Glutamatergic neuron (in vitro differentiated cells): ENCODE measurements around the gene CFAP74. TPM values are rescaled to one million over a fixed set of nuclear protein-coding genes. Genes with fewer than 3 reads are reported as not detected.
A peak's percentile ranks its signal among the peaks of the same experiment; 100 is the strongest.
"Not testable (repeated sequence)": the region's sequence is repeated elsewhere in the genome, so short reads cannot be mapped to it uniquely, and the experiment has no call there.

ENCODE experiments used
- DNase-seq: peaks from one replicate; pipeline ENCODE4 v3.0.0; 2022
- H3K27ac Mint-ChIP-seq: one replicate; pipeline ENCODE4 v1.8.0; 2020; ENCODE audit warnings: mild to moderate bottlenecking, mixed read lengths, inconsistent platforms; ENCODE audit not compliant: unreplicated experiment
- H3K27me3 Mint-ChIP-seq: one replicate; pipeline ENCODE4 v1.8.0; 2020; ENCODE audit warnings: mild to moderate bottlenecking, moderate library complexity, mixed read lengths, inconsistent platforms; ENCODE audit not compliant: unreplicated experiment
- H3K36me3 Mint-ChIP-seq: one replicate; pipeline ENCODE4 v1.8.0; 2020; ENCODE audit warnings: mild to moderate bottlenecking, mixed read lengths, inconsistent platforms; ENCODE audit not compliant: unreplicated experiment
- H3K4me1 Mint-ChIP-seq: one replicate; pipeline ENCODE4 v1.8.0; 2020; ENCODE audit warnings: mild to moderate bottlenecking, low read depth, mixed read lengths, inconsistent platforms; ENCODE audit not compliant: unreplicated experiment
- H3K4me3 Mint-ChIP-seq: one replicate; pipeline ENCODE4 v1.8.0; 2020; ENCODE audit warnings: mild to moderate bottlenecking, mixed read lengths, inconsistent platforms; ENCODE audit not compliant: unreplicated experiment
- H3K9me3 Mint-ChIP-seq: one replicate; pipeline ENCODE4 v1.8.0; 2020; ENCODE audit warnings: mild to moderate bottlenecking, moderate library complexity, mixed read lengths, inconsistent platforms; ENCODE audit not compliant: unreplicated experiment
- CTCF ChIP-seq: fragments of 200-600 bp; sonication (generic); IDR thresholded peaks from one replicate; pipeline ENCODE4 v1.5.0; 2021; ENCODE audit not compliant: partially characterized antibody, unreplicated experiment
- total RNA-seq: library from RNA; stranded (reverse); fragmentation: NEBNext Ultra II Directional; extraction: Animal tissue kit (Norgen Biotek cat#: 25700); gene quantifications from one replicate; pipeline ENCODE4 v1.2.1, GENCODE V29; 2021; ENCODE audit not compliant: unreplicated experiment

The CFAP74 gene
- total RNA-seq, 1 donor from 2014 or later, result not detected

DNA sequence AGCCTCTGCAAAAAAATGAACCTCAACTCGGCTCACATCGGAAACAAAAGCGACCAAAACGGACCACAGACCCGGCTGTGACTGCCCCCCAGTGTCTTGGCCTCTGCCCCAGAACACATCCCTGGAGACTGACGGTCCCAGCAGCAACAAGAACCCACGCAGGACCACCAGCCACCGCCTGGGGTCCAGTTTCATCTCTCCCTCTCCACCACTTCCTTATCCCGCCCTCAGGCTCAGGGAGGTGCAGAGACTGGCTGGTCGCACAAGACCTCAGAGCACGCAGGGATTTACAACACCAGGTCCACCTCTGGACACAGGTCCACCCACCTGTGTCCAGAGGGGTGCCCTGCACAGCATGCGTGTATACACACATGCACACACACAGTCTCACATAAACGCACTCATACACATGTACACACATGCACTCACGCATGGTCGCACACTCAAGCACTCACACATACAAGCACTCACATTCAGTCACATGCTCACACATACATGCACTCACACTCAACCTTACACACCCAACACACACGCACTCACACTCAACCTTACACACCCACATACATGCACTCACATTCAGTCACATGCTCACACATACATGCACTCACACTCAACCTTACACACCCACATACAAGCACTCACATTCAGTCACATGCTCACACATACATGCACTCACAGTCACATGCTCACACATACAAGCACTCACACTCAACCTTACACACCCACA, 65.9 kb downstream of the CFAP74 start:
- TF ChIP-seq CTCF, result no peak
- Mint-ChIP-seq H3K4me3 (no peak overlapping the region), H3K36me3 (no peaks in the 10 kb centered on the region), H3K27ac (no peak overlapping the region), H3K9me3 (peaks cover 1% of the 10 kb centered on the region), H3K27me3 (peaks cover 4% of the 10 kb centered on the region), H3K4me1 (no peaks in the 10 kb centered on the region)
- DNase-seq, result peak; percentile 16

- DNase-seq, result no peak
- Mint-ChIP-seq H3K4me1 (no peaks in the 10 kb centered on the region), H3K4me3 (no peak overlapping the region), H3K27ac (no peak overlapping the region), H3K9me3 (peaks cover 1% of the 10 kb centered on the region), H3K36me3 (no peaks in the 10 kb centered on the region), H3K27me3 (peaks cover 4% of the 10 kb centered on the region)
- TF ChIP-seq CTCF, result no peak
These were observed 66.5 kb downstream of the CFAP74 start for GRCh38 chr1:1937061-1937460.

DNA sequence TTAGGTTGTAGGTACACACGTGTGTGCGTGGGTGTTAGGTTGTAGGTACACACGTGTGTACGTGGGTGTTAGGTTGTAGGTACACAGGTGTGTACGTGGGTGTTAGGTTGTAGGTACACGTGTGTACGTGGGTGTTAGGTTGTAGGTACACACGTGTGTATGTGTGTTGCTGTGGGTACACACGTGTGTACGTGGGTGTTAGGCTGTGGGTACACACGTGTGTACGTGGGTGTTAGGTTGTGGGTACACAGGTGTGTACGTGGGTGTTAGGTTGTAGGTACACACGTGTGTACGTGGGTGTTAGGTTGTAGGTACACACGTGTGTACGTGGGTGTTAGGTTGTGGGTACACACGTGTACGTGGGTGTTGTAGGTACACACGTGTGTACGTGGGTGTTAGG, 68.7 kb downstream of the CFAP74 start:
- H3K27ac Mint-ChIP-seq, H3K9me3 Mint-ChIP-seq, DNase-seq, H3K27me3 Mint-ChIP-seq, H3K36me3 Mint-ChIP-seq, H3K4me1 Mint-ChIP-seq, H3K4me3 Mint-ChIP-seq: not testable (repeated sequence)

DNA sequence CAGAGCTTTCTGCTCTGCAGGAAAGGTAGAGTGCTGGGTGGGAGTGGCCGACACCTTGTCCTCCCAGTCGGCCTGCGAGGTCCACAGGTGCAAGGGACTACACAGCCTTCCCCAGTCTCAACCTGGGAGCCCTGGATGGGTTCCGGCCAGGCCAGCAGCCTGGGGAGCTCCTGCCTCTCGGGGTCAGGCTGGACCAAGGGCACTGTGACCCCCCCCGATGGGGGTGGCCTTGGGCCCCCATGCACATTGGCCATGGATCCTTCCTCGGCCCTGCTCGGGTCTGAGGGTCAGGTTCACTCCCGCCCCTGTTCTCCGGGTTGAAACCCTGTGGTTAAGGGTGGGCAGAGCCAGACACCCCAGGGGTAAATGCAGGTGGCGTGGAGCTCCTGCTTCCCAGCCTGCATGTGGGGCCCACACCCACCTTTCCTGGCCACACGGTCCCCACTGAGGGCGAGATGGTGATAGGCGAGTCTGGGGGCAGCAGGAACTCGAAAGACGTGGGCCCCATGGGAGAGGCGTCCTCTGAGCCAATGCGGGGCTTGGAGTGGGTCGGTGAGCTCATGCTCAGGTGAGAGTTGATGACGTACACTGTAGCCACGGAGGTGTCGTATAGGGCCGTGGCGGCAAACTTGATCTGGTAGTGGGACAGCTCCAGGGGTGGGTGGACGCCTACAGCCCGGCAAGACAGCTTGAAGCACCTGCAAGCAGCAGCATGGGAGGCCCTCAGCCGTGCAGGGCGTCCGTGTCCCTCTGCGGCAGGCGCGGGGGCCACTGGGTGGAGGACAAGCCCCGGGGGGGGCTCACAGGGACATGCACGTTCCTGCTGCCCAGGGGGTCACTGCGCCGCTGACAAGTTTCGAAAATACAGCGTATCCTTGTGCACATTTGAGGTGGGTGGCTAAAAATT, 73.7 kb downstream of the CFAP74 start:
- no peak for DNase-seq
- Mint-ChIP-seq H3K27ac (peak overlapping the region; percentile 18), H3K36me3 (no peaks in the 10 kb centered on the region), H3K27me3 (peaks cover 2% of the 10 kb centered on the region), H3K9me3 (peaks cover under 1% of the 10 kb centered on the region), H3K4me3 (no peak overlapping the region), H3K4me1 (no peaks in the 10 kb centered on the region)
- no peak for TF ChIP-seq CTCF

DNA sequence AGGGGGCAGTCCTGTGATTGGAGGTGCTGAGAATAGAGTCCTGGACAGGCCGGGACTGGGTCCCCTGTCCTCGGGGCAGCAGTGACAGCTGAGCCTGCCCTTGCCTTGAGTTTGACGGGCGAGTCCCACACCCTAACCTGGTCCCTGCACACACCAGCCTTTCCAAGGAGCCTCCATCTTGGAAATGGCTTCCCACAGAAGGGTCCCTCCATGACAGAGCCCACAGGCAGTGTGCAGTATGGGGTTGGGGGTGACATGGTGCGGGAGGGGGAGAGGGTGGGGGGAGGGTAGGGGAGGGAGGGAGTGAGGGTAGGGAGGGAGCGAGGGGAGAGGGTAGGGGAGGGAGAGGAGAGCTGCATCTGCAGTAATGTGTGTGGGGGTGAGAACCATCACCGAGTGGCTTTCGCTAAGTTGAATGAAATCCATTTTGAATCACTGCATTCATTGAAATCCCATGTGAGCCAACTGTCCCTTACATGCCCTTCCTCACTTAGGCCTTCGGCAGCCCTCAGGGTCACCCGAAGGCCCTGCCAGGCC, 74.4 kb downstream of the CFAP74 start:
- H3K9me3 Mint-ChIP-seq, result peaks cover 2% of the 10 kb centered on the region
- H3K27me3 Mint-ChIP-seq, result no peaks in the 10 kb centered on the region
- DNase-seq, result no peak
- H3K27ac Mint-ChIP-seq, result no peak overlapping the region
- TF ChIP-seq CTCF, result no peak
- no peaks in the 10 kb centered on the region for H3K4me1 Mint-ChIP-seq
- no peak overlapping the region for H3K4me3 Mint-ChIP-seq
- no peaks in the 10 kb centered on the region for H3K36me3 Mint-ChIP-seq
